Kidney epithelial cell (primary cell): ENCODE measurements around the gene KIF5A. TPM values are rescaled to one million over a fixed set of nuclear protein-coding genes. Genes with fewer than 3 reads are reported as not detected.
A peak's percentile ranks its signal among the peaks of the same experiment; 100 is the strongest.

Source experiments
- DNase-seq: peaks from one replicate; pipeline ENCODE4 v3.0.0-alpha.2; 2010; ENCODE audit warnings: low read depth
- H3K27me3 ChIP-seq: 2 replicates; pipeline ENCODE4 v1.6.0; 2011; ENCODE audit warnings: low read length; ENCODE audit not compliant: control insufficient read depth, insufficient read depth
- H3K36me3 ChIP-seq: 2 replicates; pipeline ENCODE4 v1.5.1; 2011; ENCODE audit warnings: low read length; ENCODE audit not compliant: control insufficient read depth, insufficient read depth
- H3K4me3 ChIP-seq: 2 replicates; pipeline ENCODE4 v1.5.1; 2011; ENCODE audit warnings: low read depth, mild to moderate bottlenecking, control low read depth, low read length
- total RNA-seq: library from RNA; depleted of rRNA; stranded (reverse); fragments of >200 nt; gene quantifications from 2 replicates; pipeline ENCODE4 v1.2.3, GENCODE V29; 2015
- TF ChIP-seq, protein P1 (sequence below): IDR thresholded peaks from 2 replicates; pipeline ENCODE4 v1.5.1; 2011; ENCODE audit warnings: mild to moderate bottlenecking, moderate library complexity, low read length, control low read depth, inconsistent platforms; ENCODE audit not compliant: insufficient read depth, poor library complexity, severe bottlenecking

KIF5A gene
- total RNA-seq, 1 donor from 2014 or later, result 1.9 TPM

- peaks cover 89% of the 10 kb centered on the region for H3K27me3 ChIP-seq
- H3K4me3 ChIP-seq, result no peak overlapping the region
- no peak for DNase-seq
- TF ChIP-seq, protein P1, sequence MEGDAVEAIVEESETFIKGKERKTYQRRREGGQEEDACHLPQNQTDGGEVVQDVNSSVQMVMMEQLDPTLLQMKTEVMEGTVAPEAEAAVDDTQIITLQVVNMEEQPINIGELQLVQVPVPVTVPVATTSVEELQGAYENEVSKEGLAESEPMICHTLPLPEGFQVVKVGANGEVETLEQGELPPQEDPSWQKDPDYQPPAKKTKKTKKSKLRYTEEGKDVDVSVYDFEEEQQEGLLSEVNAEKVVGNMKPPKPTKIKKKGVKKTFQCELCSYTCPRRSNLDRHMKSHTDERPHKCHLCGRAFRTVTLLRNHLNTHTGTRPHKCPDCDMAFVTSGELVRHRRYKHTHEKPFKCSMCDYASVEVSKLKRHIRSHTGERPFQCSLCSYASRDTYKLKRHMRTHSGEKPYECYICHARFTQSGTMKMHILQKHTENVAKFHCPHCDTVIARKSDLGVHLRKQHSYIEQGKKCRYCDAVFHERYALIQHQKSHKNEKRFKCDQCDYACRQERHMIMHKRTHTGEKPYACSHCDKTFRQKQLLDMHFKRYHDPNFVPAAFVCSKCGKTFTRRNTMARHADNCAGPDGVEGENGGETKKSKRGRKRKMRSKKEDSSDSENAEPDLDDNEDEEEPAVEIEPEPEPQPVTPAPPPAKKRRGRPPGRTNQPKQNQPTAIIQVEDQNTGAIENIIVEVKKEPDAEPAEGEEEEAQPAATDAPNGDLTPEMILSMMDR, result no peak
- no peaks in the 10 kb centered on the region for H3K36me3 ChIP-seq
Observed at GRCh38 chr12:57626921-57627445, 77.1 kb downstream of the KIF5A start.

DNA sequence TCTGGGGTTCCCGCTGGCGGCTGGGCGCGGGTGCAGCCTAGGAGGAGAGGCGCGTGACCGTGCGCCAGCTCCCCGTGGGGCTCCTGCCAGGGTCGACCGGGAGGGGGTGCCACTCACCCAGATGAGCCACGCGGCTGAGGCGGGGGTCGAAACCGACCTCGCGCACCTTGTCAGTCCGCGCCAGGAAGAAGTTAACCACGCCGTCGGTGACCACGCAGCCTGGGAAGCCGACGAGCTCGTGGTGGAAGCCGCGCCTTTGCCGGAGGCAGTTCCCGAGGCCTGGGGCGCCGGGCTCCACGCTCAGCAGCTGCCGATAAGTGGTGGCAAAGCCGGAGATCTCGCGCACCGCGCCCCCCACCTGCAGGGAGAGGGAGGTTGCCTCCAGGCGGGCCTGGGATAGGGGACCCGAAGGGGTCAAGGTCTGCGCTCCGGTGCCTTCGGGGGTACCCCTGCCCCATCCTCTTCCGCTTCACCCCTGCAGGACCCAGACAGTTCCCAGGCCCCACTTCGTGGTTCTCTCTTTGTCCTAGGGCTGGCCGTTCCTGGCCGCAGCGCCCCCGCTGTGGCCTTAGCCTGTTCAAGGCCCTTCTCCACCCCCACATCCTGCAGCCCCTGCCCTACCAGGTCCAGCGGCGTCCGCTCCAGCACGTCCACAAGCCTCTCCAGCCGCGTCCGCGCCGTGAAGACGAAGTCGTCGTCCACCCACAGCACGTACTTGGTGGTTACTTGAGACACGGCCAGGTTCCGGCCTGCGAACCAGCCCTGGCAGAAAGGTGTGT, 77.8 kb downstream of the KIF5A start:
- TF ChIP-seq, protein P1, result peak; percentile 20
- H3K36me3 ChIP-seq, result no peaks in the 10 kb centered on the region
- no peak for DNase-seq
- no peak overlapping the region for H3K4me3 ChIP-seq
- peaks cover 90% of the 10 kb centered on the region for H3K27me3 ChIP-seq

DNA sequence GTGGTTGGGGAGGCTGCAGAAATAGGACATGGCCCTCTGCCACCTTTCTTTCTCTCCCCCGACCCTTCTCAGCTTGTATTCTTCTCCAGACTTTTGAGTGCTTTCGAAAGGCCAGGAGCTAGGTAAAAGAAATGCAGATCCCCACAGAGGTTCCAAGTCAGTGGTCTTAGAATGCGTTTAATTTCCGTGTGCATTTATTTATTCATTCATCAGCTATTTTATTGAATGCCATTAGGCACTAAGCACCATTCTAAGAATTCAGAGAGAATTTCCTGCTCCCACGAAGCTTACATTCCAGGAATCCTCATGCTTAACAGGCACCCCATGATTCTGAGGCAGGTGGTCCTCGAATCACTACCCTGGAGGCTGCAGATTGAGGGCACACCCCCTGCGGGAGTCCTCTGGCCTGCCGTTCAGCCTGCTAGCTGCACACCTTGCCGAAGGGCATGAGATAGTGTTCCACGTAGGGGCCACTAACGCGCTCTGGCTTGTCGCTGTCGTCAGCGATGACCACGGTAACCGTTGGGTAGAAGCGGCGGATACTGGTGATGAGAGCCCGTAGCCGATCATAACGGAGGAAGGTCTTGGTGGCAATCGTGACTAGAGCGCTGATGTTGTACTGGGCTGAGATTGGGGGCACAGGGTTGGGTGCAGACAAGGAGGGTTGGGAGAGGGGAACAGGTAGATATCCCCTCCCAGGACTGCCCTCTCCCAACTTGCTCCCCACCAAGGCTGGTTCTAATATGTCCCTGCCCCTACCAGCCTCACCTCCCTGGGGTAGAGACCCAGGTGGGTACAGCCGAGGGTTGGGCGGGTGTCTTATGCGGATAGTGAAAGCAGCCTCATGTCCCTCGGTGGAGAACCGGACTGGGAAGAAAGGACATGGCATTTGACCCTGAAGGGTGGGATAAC, 78.7 kb downstream of the KIF5A start:
- Histone ChIP-seq H3K4me3 (no peak overlapping the region), H3K27me3 (peaks cover 92% of the 10 kb centered on the region), H3K36me3 (no peaks in the 10 kb centered on the region)
- no peak for DNase-seq
- TF ChIP-seq, protein P1, result no peak

DNA sequence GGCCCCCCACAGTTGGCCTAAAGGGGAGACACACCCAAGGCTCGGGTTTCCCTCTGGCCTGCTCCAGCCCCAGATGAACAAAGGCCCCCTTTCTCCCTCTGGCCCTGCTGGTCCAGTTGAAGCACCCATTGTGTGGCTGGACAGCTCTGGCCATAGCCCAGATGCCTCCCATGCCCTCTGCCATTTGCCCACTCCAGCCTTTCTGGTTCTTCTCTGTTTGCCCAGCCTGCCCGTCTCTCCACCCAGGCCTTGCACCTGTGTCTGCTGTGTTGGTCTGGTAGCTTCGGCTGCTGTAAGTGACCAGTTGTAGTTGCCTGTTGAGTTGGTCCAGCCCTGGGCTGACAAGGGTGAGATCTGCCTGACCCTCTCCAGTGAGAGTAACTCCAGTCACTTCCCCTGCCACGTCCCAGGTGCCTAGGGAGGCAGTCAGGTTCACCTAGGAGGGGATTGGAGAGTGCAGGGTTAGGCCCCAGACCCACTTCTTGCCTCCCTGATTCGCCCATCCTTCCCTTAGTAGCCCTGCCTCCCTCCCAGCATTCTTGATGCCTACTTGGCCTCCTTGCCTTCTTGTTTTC, 80.1 kb downstream of the KIF5A start:
- Histone ChIP-seq H3K36me3 (no peaks in the 10 kb centered on the region), H3K27me3 (peaks cover 79% of the 10 kb centered on the region), H3K4me3 (no peak overlapping the region)
- no peak for DNase-seq
- TF ChIP-seq, protein P1, result no peak

DNA sequence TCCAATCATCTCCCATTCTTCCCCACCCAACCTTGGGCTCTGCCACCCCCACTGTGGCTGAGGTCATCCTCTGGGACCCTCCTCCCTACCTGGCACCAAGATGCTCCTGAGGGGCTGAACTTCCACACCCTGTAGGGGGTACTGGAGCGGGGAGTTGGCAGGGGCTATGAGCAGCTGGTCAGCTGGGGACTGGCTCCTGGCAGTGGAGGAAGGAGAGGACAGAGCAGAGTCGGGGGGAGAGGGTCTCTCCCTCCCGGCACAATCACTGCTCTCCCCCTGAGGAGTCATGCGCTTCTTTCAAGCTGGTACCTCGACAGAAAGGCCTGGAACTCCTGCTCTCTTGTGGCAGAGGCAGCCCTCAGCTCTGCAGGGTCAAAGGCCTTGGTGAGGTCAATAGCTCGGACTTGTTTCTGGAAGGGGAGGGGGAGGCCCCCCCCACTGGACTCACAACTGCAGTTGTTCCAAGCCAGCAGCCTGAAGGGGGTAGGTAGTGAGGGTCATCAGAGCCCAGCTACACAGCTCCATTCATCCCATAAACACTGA, 81.1 kb downstream of the KIF5A start:
- peaks cover 69% of the 10 kb centered on the region for H3K27me3 ChIP-seq
- no peak overlapping the region for H3K4me3 ChIP-seq
- TF ChIP-seq, protein P1, result no peak
- H3K36me3 ChIP-seq, result no peaks in the 10 kb centered on the region
- DNase-seq, result no peak
